H1 (cell line): ENCODE results near the gene ELAVL1. TPM values are rescaled to one million over a fixed set of nuclear protein-coding genes. Genes with fewer than 3 reads are reported as not detected.

Source experiments
- CTCF ChIA-PET: fragments of 300-600 bp; sonication (Branson Sonifier 250); formaldehyde crosslinking; loops from one replicate; lab custom pipeline; 2021; ENCODE audit not compliant: partially characterized antibody; lab: Charles Lee
- POLR2A ChIA-PET: fragments of 300-600 bp; sonication (Branson Sonifier 250); formaldehyde crosslinking; loops from one replicate; lab custom pipeline; 2021; ENCODE audit warnings: inconsistent platforms; ENCODE audit not compliant: partially characterized antibody; lab: Charles Lee
- DNase-seq, 2 experiments: peaks; one replicate each; pipeline versions ENCODE4 v3.0.0 to v3.0.0-alpha.2; 2010 to 2022; ENCODE audit warnings: low spot score in 2 of 2, low read depth in 1 of 2, mixed read lengths in 1 of 2
- FAIRE-seq: peaks from 2 replicates; lab custom pipeline; 2011; peaks lifted over from hg19 to GRCh38; lab: Jason Lieb, UNC
- H2AFZ ChIP-seq: 2 replicates; pipeline ENCODE4 v1.8.1; 2012; ENCODE audit warnings: low read length, inconsistent platforms
- H2AK5ac ChIP-seq: 2 replicates; pipeline ENCODE4 v1.6.1; 2013; ENCODE audit warnings: low read depth, low read length
- H2BK120ac ChIP-seq: replicated peaks from 2 replicates; pipeline ENCODE3; 2013; ENCODE audit warnings: low read depth, low read length, inconsistent platforms
- H2BK12ac ChIP-seq: 2 replicates; pipeline ENCODE4 v1.6.1; 2013; ENCODE audit warnings: low read depth, low read length
- H2BK15ac ChIP-seq: 2 replicates; pipeline ENCODE4 v1.6.1; 2013; ENCODE audit warnings: low read length
- H2BK20ac ChIP-seq: 2 replicates; pipeline ENCODE4 v1.6.1; 2013; ENCODE audit warnings: low read length
- H2BK5ac ChIP-seq: 2 replicates; pipeline ENCODE4 v1.6.1; 2013; ENCODE audit warnings: low read depth, low read length
- H3K14ac ChIP-seq: 2 replicates; pipeline ENCODE4 v1.6.1; 2013; ENCODE audit warnings: inconsistent platforms; ENCODE audit not compliant: insufficient read length
- H3K18ac ChIP-seq: 2 replicates; pipeline ENCODE4 v1.6.1; 2013; ENCODE audit warnings: low read length; ENCODE audit errors: extremely low read depth
- H3K23ac ChIP-seq: 2 replicates; pipeline ENCODE4 v1.6.1; 2013; ENCODE audit warnings: inconsistent platforms; ENCODE audit not compliant: insufficient read length
- H3K23me2 ChIP-seq: 2 replicates; pipeline ENCODE4 v1.6.1; 2013; ENCODE audit warnings: low read depth, low read length
- H3K27ac ChIP-seq: 2 replicates; pipeline ENCODE4 v1.6.1; 2011; ENCODE audit warnings: low read depth, low read length, inconsistent platforms
- H3K27me3 ChIP-seq, 4 experiments: replicated peaks in 1 of 4; 1 replicate in 1 of 4; 2 replicates in 3 of 4; pipeline versions ENCODE4 v1.6.1 to v1.8.1; 2011 to 2013; ENCODE audit warnings: low read length in 3 of 4, mild to moderate bottlenecking in 3 of 4, inconsistent platforms in 2 of 4, mixed read lengths in 2 of 4, moderate library complexity in 1 of 4; ENCODE audit not compliant: control insufficient read depth in 3 of 4, insufficient read depth in 3 of 4; ENCODE audit errors: extremely low read depth in 1 of 4
- H3K36me3 ChIP-seq, 4 experiments: 2 replicates each; pipeline versions ENCODE4 v1.6.1 to v1.8.1; 2011 to 2013; ENCODE audit warnings: mild to moderate bottlenecking in 4 of 4, low read length in 3 of 4, moderate library complexity in 2 of 4, control low read depth in 1 of 4, inconsistent platforms in 1 of 4; ENCODE audit not compliant: insufficient read depth in 4 of 4, control insufficient read depth in 2 of 4
- H3K4ac ChIP-seq: replicated peaks from 2 replicates; pipeline ENCODE3; 2013; ENCODE audit warnings: low read length, low read depth, mixed read lengths, inconsistent platforms; ENCODE audit not compliant: insufficient read length
- H3K4me1 ChIP-seq, 4 experiments: replicated peaks in 1 of 4; 1 replicate in 1 of 4; 2 replicates in 3 of 4; pipeline versions ENCODE4 v1.6.1 to v1.8.1; 2011 to 2013; ENCODE audit warnings: low read length in 3 of 4, inconsistent platforms in 2 of 4, mixed read lengths in 1 of 4; ENCODE audit not compliant: insufficient read depth in 4 of 4, control insufficient read depth in 3 of 4
- H3K4me2 ChIP-seq, 2 experiments: 2 replicates each; pipeline versions ENCODE4 v1.6.1 to v1.8.1; 2011 to 2013; ENCODE audit warnings: low read depth in 2 of 2, low read length in 2 of 2, control low read depth in 1 of 2, inconsistent platforms in 1 of 2, mild to moderate bottlenecking in 1 of 2; ENCODE audit not compliant: insufficient read depth in 1 of 2
- H3K4me3 ChIP-seq, 4 experiments: fragments of 200-600, 300-600 bp in 1 of 4; sonication (generic), shearing (Covaris generic), sonication (Bioruptor Twin) in 1 of 4; 2 replicates each; pipeline versions ENCODE4 v1.5.1 to v1.8.1; 2011 to 2016; ENCODE audit warnings: low read length in 4 of 4, low read depth in 3 of 4, control low read depth in 2 of 4, inconsistent platforms in 2 of 4, mild to moderate bottlenecking in 2 of 4, mixed read lengths in 1 of 4, moderate library complexity in 1 of 4; ENCODE audit not compliant: insufficient read depth in 2 of 4; ENCODE audit errors: extremely low read depth in 1 of 4
- H3K56ac ChIP-seq: replicated peaks from 2 replicates; pipeline ENCODE3; 2013; ENCODE audit warnings: low read depth, mild to moderate bottlenecking, mixed read lengths, low read length, inconsistent platforms; ENCODE audit not compliant: insufficient read length
- H3K79me1 ChIP-seq: 2 replicates; pipeline ENCODE4 v1.6.1; 2013; ENCODE audit warnings: low read depth, low read length, control low read depth
- H3K79me2 ChIP-seq, 2 experiments: 2 replicates each; pipeline versions ENCODE4 v1.6.1 to v1.8.1; 2012 to 2013; ENCODE audit warnings: low read length in 2 of 2, mild to moderate bottlenecking in 2 of 2, inconsistent platforms in 1 of 2; ENCODE audit not compliant: insufficient read depth in 2 of 2, control insufficient read depth in 1 of 2
- H3K9ac ChIP-seq, 4 experiments: replicated peaks in 1 of 4; 1 replicate in 1 of 4; 2 replicates in 3 of 4; pipeline versions ENCODE4 v1.6.1 to v1.8.1; 2011 to 2013; ENCODE audit warnings: low read depth in 3 of 4, low read length in 3 of 4, control low read depth in 2 of 4, mild to moderate bottlenecking in 2 of 4, moderate library complexity in 2 of 4, inconsistent platforms in 1 of 4; ENCODE audit errors: extremely low read depth in 1 of 4
- H3K9me3 ChIP-seq, 2 experiments: 2 replicates each; pipeline versions ENCODE4 v1.6.1 to v1.8.1; 2012 to 2013; ENCODE audit warnings: mild to moderate bottlenecking in 2 of 2, moderate library complexity in 2 of 2, control low read depth in 1 of 2, inconsistent platforms in 1 of 2, low read depth in 1 of 2, low read length in 1 of 2, mixed read lengths in 1 of 2; ENCODE audit not compliant: insufficient read depth in 2 of 2
- H4K20me1 ChIP-seq, 2 experiments: replicated peaks in 1 of 2; 2 replicates each; pipeline versions ENCODE3 to v1.8.1; 2011 to 2013; ENCODE audit warnings: inconsistent platforms in 2 of 2, low read length in 2 of 2, mild to moderate bottlenecking in 1 of 2; ENCODE audit not compliant: insufficient read depth in 2 of 2, control insufficient read depth in 1 of 2
- H4K5ac ChIP-seq: 2 replicates; pipeline ENCODE4 v1.6.1; 2013; ENCODE audit warnings: low read length, low read depth, mixed read lengths, inconsistent platforms; ENCODE audit not compliant: insufficient read length
- H4K8ac ChIP-seq: 2 replicates; pipeline ENCODE4 v1.8.0; 2013; ENCODE audit warnings: mild to moderate bottlenecking, moderate library complexity, low read length, inconsistent platforms; ENCODE audit not compliant: insufficient read depth; ENCODE audit errors: extremely low read depth
- H4K91ac ChIP-seq: replicated peaks from 2 replicates; pipeline ENCODE3; 2013; ENCODE audit warnings: low read length, mixed read lengths, inconsistent platforms; ENCODE audit not compliant: insufficient read length
- ATF2 ChIP-seq: IDR thresholded peaks from 2 replicates; pipeline ENCODE4 v1.6.1; 2012; ENCODE audit warnings: low read length, inconsistent platforms
- BACH1 ChIP-seq: IDR thresholded peaks from 2 replicates; pipeline ENCODE4 v1.6.1; 2012; ENCODE audit warnings: low read length, improper control_type of control experiment
- CTCF ChIP-seq, 3 experiments: IDR thresholded peaks; 1 replicate in 2 of 3; 2 replicates in 1 of 3; pipeline versions ENCODE4 v1.5.1 to v1.6.1; 2011; ENCODE audit warnings: low read length in 3 of 3, mild to moderate bottlenecking in 3 of 3, inconsistent platforms in 2 of 3, low read depth in 1 of 3, moderate library complexity in 1 of 3; ENCODE audit not compliant: insufficient read depth in 1 of 3; ENCODE audit errors: control extremely low read depth in 1 of 3
- EGR1 ChIP-seq: IDR thresholded peaks from 2 replicates; pipeline ENCODE4 v1.6.1; 2011; ENCODE audit warnings: low read depth, low read length, borderline replicate concordance
- FOSL1 ChIP-seq: IDR thresholded peaks from 2 replicates; pipeline ENCODE4 v1.6.1; 2011; ENCODE audit warnings: mild to moderate bottlenecking, low read depth, low read length, moderate library complexity; ENCODE audit not compliant: insufficient read depth
- HDAC6 ChIP-seq: IDR thresholded peaks from one replicate; pipeline ENCODE4 v1.7.1; 2012; ENCODE audit warnings: low read depth, mild to moderate bottlenecking, inconsistent platforms, low read length, moderate library complexity
- POU5F1 ChIP-seq: IDR thresholded peaks from 2 replicates; pipeline ENCODE4 v1.6.1; 2011; ENCODE audit warnings: low read depth, mild to moderate bottlenecking, low read length, moderate library complexity
- RAD21 ChIP-seq, 2 experiments: IDR thresholded peaks in 1 of 2; conservative IDR thresholded peaks in 1 of 2; 2 replicates each; pipeline ENCODE4 v1.6.1; 2011; ENCODE audit warnings: low read depth in 2 of 2, low read length in 2 of 2, improper control_type of control experiment in 1 of 2, inconsistent platforms in 1 of 2, mild to moderate bottlenecking in 1 of 2, moderate library complexity in 1 of 2
- TEAD4 ChIP-seq: IDR thresholded peaks from 2 replicates; pipeline ENCODE4 v1.6.1; 2012; ENCODE audit warnings: low read depth, low read length, inconsistent platforms, mixed read lengths
- WGBS, 2 experiments: shearing (Covaris generic) in 1 of 2; methylation state at CpG; one replicate each; pipeline versions ENCODE4 v1.1.6 to v1.1.7; 2013 to 2015; ENCODE audit warnings: low lambda C conversion rate in 2 of 2, mixed read lengths in 2 of 2, inconsistent platforms in 1 of 2, low coverage in 1 of 2, missing lambda C conversion rate in 1 of 2; ENCODE audit not compliant: insufficient replicate concordance in 2 of 2, insufficient coverage in 1 of 2, insufficient read length in 1 of 2; ENCODE audit errors: extremely low coverage in 1 of 2, missing lambda C conversion rate in 1 of 2; 5-methylcytosine and 5-hydroxymethylcytosine counted together
- polyA plus RNA-seq, 7 experiments: library from polyadenylated mRNA; depleted of rRNA in 3 of 7; stranded (reverse) in 5 of 7; unstranded in 2 of 7; fragments of >200 nt in 5 of 7; fragments of 200-250 nt in 2 of 7; gene quantifications; 1 replicate in 5 of 7; 2 replicates in 1 of 7; 4 replicates in 1 of 7; pipeline versions ENCODE4 v1.2.1 to v1.2.3, GENCODE V29; 2011 to 2013; ENCODE audit warnings: missing spikeins in 2 of 7, mixed read lengths in 2 of 7
- total RNA-seq: library from RNA; stranded (reverse); fragmentation: NEBNext Ultra II Directional; extraction: Animal tissue kit (Norgen Biotek cat#: 25700); gene quantifications from 2 replicates; pipeline ENCODE4 v1.2.1, GENCODE V29; 2021

Gene ELAVL1
- total and polyA plus RNA-seq, 2 of the 8 experiments (the other 6 are each of a cell fraction or from before 2014, with no cell fraction given) = 56.7 to 163 TPM

GRCh38 chr19:7979559-7979958, 25.9 kb downstream of the ELAVL1 start:
- H4K91ac ChIP-seq = no peak overlapping the region
- H2AFZ ChIP-seq = no peak overlapping the region
- no peak overlapping the region for H2BK20ac ChIP-seq
- no peak overlapping the region for H2BK15ac ChIP-seq
- peaks cover 30% of the 10 kb centered on the region for H3K79me1 ChIP-seq
- H4K5ac ChIP-seq = no peak overlapping the region
- DNase-seq (no peak), FAIRE-seq (no peak)
- H3K27ac ChIP-seq = no peak overlapping the region
- no peaks in the 10 kb centered on the region for H3K27me3 ChIP-seq
- no peak overlapping the region for H2BK120ac ChIP-seq
- no peak overlapping the region for H3K9ac ChIP-seq
- H2BK12ac ChIP-seq = no peak overlapping the region
- no peak overlapping the region for H4K8ac ChIP-seq
- no peak overlapping the region; the same call in 1 of the 2 replicates for H3K18ac ChIP-seq
- peaks cover 0 to 15% of the 10 kb centered on the region in 2 experiments; a peak in 1 of 4 replicates for H3K79me2 ChIP-seq
- H3K4me1 ChIP-seq = no peaks in the 10 kb centered on the region
- no peak overlapping the region for H2BK5ac ChIP-seq
- H4K20me1 ChIP-seq = peaks cover 35 to 55% of the 10 kb centered on the region in 2 experiments
- H2AK5ac ChIP-seq = no peak overlapping the region
- no peak overlapping the region for H3K4ac ChIP-seq
- no peak overlapping the region for H3K4me3 ChIP-seq
- H3K14ac ChIP-seq = no peak overlapping the region
- CTCF ChIA-PET = interaction anchor here (0.6 to 0.9 kb wide), 2 partner anchors 14 to 52 kb away, joined by 3 to 4 read pairs; no protein-coding TSS in a partner anchor
- no peak overlapping the region for H3K4me2 ChIP-seq
- H3K23ac ChIP-seq = no peak overlapping the region
- no peaks in the 10 kb centered on the region for H3K23me2 ChIP-seq
- H3K9me3 ChIP-seq = no peaks in the 10 kb centered on the region
- POLR2A ChIA-PET = no interaction called here
- H3K36me3 ChIP-seq = peaks cover 22 to 76% (median 55%) of the 10 kb centered on the region in 4 experiments
- 87% methylated on average over 8 of the region's 8 CpGs; no CpG with 5 or more reads in 1 of the 2 experiments for WGBS, 2 experiments
- no peak overlapping the region for H3K56ac ChIP-seq
- TF ChIP-seq RAD21 (IDR thresholded peaks at IDR 0.05 in 1 of 2, conservative IDR thresholded peaks at IDR 0.05 in 1 of 2; ENCODE audit: low read depth in 2 of 2, low read length in 2 of 2) (no peak), EGR1 (no peak), POU5F1 (no peak), HDAC6 (no peak), TEAD4 (no peak), ATF2 (no peak), CTCF (IDR thresholded peaks at IDR 0.05; ENCODE audit: control extremely low read depth in 1 of 3, insufficient read depth in 1 of 3, low read depth in 1 of 3, low read length in 3 of 3) (no peak), BACH1 (no peak), FOSL1 (no peak)
